SK-N-SH treated with all-trans-retinoic acid at 6 μM for 48 hours (cell line): ENCODE results near the gene TACO1.

Experiments
- ATAC-seq: fragments of 200-7000 bp; cut with Tn5 transposase; 3 replicates; pipeline ENCODE4 v1.9.1; 2020; ENCODE audit warnings: mild to moderate bottlenecking, moderate library complexity
- ARNTL ChIP-seq: fragments of 450-650 bp; formaldehyde crosslinking; IDR thresholded peaks from 2 replicates; pipeline ENCODE4 v1.5.0; 2020; ENCODE audit warnings: low read depth, mild to moderate bottlenecking, moderate library complexity, borderline replicate concordance
- BACH2 ChIP-seq: fragments of 250-450 bp; sonication (Bioruptor Pico); IDR thresholded peaks from 2 replicates; pipeline ENCODE4 v1.9.0; 2021; ENCODE audit warnings: mild to moderate bottlenecking, borderline replicate concordance
- CSDC2 ChIP-seq: fragments of 250-450 bp; sonication (Bioruptor Pico); IDR thresholded peaks from 2 replicates; pipeline ENCODE4 v1.5.0; 2020; ENCODE audit warnings: mild to moderate bottlenecking, moderate library complexity
- ESRRG ChIP-seq: fragments of 250-450 bp; sonication (Bioruptor Pico); IDR thresholded peaks from 2 replicates; pipeline ENCODE4 v1.6.1; 2021; ENCODE audit warnings: mild to moderate bottlenecking
- GLIS3 ChIP-seq: fragments of 250-450 bp; sonication (Bioruptor Pico); IDR thresholded peaks from 2 replicates; pipeline ENCODE4 v1.5.0; 2020; ENCODE audit warnings: mild to moderate bottlenecking, moderate library complexity
- ISL1 ChIP-seq: fragments of 250-450 bp; sonication (Bioruptor Pico); IDR thresholded peaks from 2 replicates; pipeline ENCODE4 v2.1.2; 2022; ENCODE audit warnings: mild to moderate bottlenecking, moderate library complexity
- OSR1 ChIP-seq: fragments of 250-450 bp; sonication (Bioruptor Pico); IDR thresholded peaks from 2 replicates; pipeline ENCODE4 v1.8.0; 2022; ENCODE audit warnings: moderate library complexity, mild to moderate bottlenecking, inconsistent platforms
- PPARA ChIP-seq: fragments of 250-450 bp; sonication (Bioruptor Pico); IDR thresholded peaks from 2 replicates; pipeline ENCODE4 v1.5.0; 2020; ENCODE audit warnings: mild to moderate bottlenecking, borderline replicate concordance
- RARB ChIP-seq: fragments of 250-450 bp; sonication (Bioruptor Pico); IDR thresholded peaks from 2 replicates; pipeline ENCODE4 v1.8.0; 2021; ENCODE audit warnings: mild to moderate bottlenecking, moderate library complexity
- SNAI2 ChIP-seq: fragments of 250-450 bp; sonication (Bioruptor Pico); IDR thresholded peaks from 2 replicates; pipeline ENCODE4 v1.5.0; 2020; ENCODE audit warnings: mild to moderate bottlenecking, moderate library complexity
- TCF4 ChIP-seq: fragments of 250-450 bp; sonication (Bioruptor Pico); IDR thresholded peaks from 2 replicates; pipeline ENCODE4 v1.8.0; 2021; ENCODE audit warnings: mild to moderate bottlenecking, moderate library complexity, borderline replicate concordance
- TOX ChIP-seq: fragments of 250-450 bp; sonication (Bioruptor Pico); IDR thresholded peaks from 2 replicates; pipeline ENCODE4 v1.8.0; 2021; ENCODE audit warnings: mild to moderate bottlenecking, moderate library complexity, borderline replicate concordance
- ZC3H10 ChIP-seq: fragments of 250-450 bp; sonication (Bioruptor Pico); IDR thresholded peaks from 2 replicates; pipeline ENCODE4 v1.5.1; 2021; ENCODE audit warnings: mild to moderate bottlenecking, moderate library complexity
- ZFP3 ChIP-seq: fragments of 250-450 bp; sonication (Bioruptor Pico); IDR thresholded peaks from 2 replicates; pipeline ENCODE4 v1.5.0; 2020; ENCODE audit warnings: mild to moderate bottlenecking, moderate library complexity
- ZFP30 ChIP-seq: fragments of 450-650 bp; formaldehyde crosslinking; IDR thresholded peaks from 2 replicates; pipeline ENCODE4 v1.5.0; 2022; ENCODE audit warnings: mild to moderate bottlenecking, moderate library complexity
- ZNF565 ChIP-seq: fragments of 450-650 bp; formaldehyde crosslinking; conservative IDR thresholded peaks from 2 replicates; pipeline ENCODE4 v1.5.0; 2020; ENCODE audit warnings: low read depth, mild to moderate bottlenecking, moderate library complexity
- ZNF70 ChIP-seq: fragments of 450-650 bp; formaldehyde crosslinking; IDR thresholded peaks from 2 replicates; pipeline ENCODE4 v1.5.0; 2020; ENCODE audit warnings: mild to moderate bottlenecking, moderate library complexity
- ZNF8 ChIP-seq: fragments of 450-650 bp; formaldehyde crosslinking; IDR thresholded peaks from 2 replicates; pipeline ENCODE4 v1.5.0; 2020; ENCODE audit warnings: mild to moderate bottlenecking, moderate library complexity
- TF ChIP-seq, protein P1 (sequence below): fragments of 250-450 bp; sonication (Bioruptor Pico); IDR thresholded peaks from 2 replicates; pipeline ENCODE4 v1.5.1; 2020; ENCODE audit warnings: low read depth, mild to moderate bottlenecking, moderate library complexity
- TF ChIP-seq, protein P2 (sequence below): fragments of 250-450 bp; sonication (Bioruptor Pico); IDR thresholded peaks from 2 replicates; pipeline ENCODE4 v1.5.0; 2020; ENCODE audit warnings: mild to moderate bottlenecking, moderate library complexity
- TF ChIP-seq, protein P3 (sequence below): fragments of 250-450 bp; sonication (Bioruptor Pico); IDR thresholded peaks from 2 replicates; pipeline ENCODE4 v1.5.1; 2021; ENCODE audit warnings: mild to moderate bottlenecking, moderate library complexity
- TF ChIP-seq, protein P4 (sequence below): fragments of 250-450 bp; sonication (Bioruptor Pico); IDR thresholded peaks from 2 replicates; pipeline ENCODE4 v1.8.0; 2021; ENCODE audit warnings: low read depth, mild to moderate bottlenecking, moderate library complexity, borderline replicate concordance
- TF ChIP-seq, protein P5 (sequence below): fragments of 250-450 bp; sonication (Bioruptor Pico); IDR thresholded peaks from 2 replicates; pipeline ENCODE4 v1.8.0; 2020; ENCODE audit warnings: mild to moderate bottlenecking, moderate library complexity, borderline replicate concordance

Gene TACO1

DNA sequence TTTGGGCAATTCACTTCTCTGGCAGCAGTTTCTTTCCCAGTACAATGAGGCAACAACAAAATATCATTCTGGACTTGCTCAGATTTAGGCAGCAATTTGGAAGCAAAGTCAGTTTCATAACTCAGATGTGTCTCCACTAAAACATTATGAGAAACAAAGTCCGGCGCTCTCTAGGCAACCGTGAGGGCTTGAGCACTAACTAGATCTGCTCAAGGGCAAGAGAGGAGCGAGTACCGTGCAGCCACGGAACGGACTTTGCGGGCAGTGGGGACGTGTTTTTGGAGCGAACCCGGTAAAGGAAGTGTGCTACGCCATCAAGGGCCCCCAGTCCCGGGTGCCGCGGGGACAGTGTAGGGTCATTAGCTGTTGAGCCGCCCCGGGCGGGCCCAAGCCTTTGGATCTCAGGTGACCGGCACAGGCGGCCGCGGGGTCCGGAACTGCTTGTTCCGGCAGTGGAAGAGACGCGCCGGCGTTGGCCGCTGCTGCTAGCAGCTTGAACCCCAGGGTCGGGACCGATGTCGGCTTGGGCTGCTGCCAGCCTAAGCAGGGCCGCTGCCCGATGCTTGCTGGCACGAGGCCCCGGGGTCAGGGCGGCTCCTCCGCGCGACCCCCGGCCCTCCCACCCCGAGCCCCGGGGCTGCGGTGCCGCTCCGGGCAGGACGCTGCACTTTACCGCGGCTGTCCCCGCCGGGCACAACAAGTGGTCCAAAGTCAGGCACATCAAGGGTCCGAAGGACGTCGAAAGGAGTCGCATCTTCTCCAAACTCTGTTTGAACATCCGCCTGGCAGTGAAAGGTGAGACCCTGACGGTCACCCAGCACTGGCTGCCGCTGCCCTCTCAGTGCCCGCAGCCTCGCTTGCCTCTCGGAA lies at the start of gene TACO1:
Gene TACO1 (plus strand): TSS at position 327 of the 870 bp plus-strand sequence. CDS start 189 bp downstream, at position 516.
- ATAC-seq: peak; percentile 98
- no peak for TF ChIP-seq OSR1 (CRISPR knock-in tag)
- no peak for TF ChIP-seq ARNTL (CRISPR knock-in tag)
- TF ChIP-seq GLIS3 (CRISPR knock-in tag): 0 out of 2 replicates have a peak, but pooled peaks have one; percentile 74
- 0 out of 2 replicates have a peak, but pooled peaks have one; percentile 11 for TF ChIP-seq ISL1 (CRISPR knock-in tag)
- no peak for TF ChIP-seq PPARA
- TF ChIP-seq ZNF8 (CRISPR knock-in tag): no peak; the same call in 1 of the 2 replicates
- no peak for TF ChIP-seq ZNF70 (CRISPR knock-in tag)
- TF ChIP-seq TOX (CRISPR knock-in tag): peak; percentile 45; the same call in 1 of the 2 replicates
- peak; percentile 57; the same call in 1 of the 2 replicates for TF ChIP-seq ZNF565
- TF ChIP-seq, protein P1, sequence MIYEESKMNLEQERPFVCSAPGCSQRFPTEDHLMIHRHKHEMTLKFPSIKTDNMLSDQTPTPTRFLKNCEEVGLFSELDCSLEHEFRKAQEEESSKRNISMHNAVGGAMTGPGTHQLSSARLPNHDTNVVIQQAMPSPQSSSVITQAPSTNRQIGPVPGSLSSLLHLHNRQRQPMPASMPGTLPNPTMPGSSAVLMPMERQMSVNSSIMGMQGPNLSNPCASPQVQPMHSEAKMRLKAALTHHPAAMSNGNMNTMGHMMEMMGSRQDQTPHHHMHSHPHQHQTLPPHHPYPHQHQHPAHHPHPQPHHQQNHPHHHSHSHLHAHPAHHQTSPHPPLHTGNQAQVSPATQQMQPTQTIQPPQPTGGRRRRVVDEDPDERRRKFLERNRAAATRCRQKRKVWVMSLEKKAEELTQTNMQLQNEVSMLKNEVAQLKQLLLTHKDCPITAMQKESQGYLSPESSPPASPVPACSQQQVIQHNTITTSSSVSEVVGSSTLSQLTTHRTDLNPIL (CRISPR knock-in tag): peak; percentile 45; the same call in 1 of the 2 replicates
- no peak for TF ChIP-seq ZC3H10 (CRISPR knock-in tag)
- no peak for TF ChIP-seq ESRRG (CRISPR knock-in tag)
- TF ChIP-seq BACH2 (CRISPR knock-in tag): no peak
- TF ChIP-seq, protein P2, sequence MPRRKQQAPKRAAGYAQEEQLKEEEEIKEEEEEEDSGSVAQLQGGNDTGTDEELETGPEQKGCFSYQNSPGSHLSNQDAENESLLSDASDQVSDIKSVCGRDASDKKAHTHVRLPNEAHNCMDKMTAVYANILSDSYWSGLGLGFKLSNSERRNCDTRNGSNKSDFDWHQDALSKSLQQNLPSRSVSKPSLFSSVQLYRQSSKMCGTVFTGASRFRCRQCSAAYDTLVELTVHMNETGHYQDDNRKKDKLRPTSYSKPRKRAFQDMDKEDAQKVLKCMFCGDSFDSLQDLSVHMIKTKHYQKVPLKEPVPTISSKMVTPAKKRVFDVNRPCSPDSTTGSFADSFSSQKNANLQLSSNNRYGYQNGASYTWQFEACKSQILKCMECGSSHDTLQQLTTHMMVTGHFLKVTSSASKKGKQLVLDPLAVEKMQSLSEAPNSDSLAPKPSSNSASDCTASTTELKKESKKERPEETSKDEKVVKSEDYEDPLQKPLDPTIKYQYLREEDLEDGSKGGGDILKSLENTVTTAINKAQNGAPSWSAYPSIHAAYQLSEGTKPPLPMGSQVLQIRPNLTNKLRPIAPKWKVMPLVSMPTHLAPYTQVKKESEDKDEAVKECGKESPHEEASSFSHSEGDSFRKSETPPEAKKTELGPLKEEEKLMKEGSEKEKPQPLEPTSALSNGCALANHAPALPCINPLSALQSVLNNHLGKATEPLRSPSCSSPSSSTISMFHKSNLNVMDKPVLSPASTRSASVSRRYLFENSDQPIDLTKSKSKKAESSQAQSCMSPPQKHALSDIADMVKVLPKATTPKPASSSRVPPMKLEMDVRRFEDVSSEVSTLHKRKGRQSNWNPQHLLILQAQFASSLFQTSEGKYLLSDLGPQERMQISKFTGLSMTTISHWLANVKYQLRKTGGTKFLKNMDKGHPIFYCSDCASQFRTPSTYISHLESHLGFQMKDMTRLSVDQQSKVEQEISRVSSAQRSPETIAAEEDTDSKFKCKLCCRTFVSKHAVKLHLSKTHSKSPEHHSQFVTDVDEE (CRISPR knock-in tag): peak; percentile 80
- no peak for TF ChIP-seq SNAI2 (CRISPR knock-in tag)
- TF ChIP-seq, protein P3, sequence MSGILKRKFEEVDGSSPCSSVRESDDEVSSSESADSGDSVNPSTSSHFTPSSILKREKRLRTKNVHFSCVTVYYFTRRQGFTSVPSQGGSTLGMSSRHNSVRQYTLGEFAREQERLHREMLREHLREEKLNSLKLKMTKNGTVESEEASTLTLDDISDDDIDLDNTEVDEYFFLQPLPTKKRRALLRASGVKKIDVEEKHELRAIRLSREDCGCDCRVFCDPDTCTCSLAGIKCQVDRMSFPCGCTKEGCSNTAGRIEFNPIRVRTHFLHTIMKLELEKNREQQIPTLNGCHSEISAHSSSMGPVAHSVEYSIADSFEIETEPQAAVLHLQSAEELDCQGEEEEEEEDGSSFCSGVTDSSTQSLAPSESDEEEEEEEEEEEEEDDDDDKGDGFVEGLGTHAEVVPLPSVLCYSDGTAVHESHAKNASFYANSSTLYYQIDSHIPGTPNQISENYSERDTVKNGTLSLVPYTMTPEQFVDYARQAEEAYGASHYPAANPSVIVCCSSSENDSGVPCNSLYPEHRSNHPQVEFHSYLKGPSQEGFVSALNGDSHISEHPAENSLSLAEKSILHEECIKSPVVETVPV (CRISPR knock-in tag): 0 out of 2 replicates have a peak, but pooled peaks have one; percentile 38
- TF ChIP-seq TCF4: no peak
- TF ChIP-seq, protein P4, sequence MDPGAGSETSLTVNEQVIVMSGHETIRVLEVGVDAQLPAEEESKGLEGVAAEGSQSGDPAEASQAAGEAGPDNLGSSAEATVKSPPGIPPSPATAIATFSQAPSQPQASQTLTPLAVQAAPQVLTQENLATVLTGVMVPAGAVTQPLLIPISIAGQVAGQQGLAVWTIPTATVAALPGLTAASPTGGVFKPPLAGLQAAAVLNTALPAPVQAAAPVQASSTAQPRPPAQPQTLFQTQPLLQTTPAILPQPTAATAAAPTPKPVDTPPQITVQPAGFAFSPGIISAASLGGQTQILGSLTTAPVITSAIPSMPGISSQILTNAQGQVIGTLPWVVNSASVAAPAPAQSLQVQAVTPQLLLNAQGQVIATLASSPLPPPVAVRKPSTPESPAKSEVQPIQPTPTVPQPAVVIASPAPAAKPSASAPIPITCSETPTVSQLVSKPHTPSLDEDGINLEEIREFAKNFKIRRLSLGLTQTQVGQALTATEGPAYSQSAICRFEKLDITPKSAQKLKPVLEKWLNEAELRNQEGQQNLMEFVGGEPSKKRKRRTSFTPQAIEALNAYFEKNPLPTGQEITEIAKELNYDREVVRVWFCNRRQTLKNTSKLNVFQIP (CRISPR knock-in tag): peak; percentile 61; the same call in 1 of the 2 replicates
- TF ChIP-seq, protein P5, sequence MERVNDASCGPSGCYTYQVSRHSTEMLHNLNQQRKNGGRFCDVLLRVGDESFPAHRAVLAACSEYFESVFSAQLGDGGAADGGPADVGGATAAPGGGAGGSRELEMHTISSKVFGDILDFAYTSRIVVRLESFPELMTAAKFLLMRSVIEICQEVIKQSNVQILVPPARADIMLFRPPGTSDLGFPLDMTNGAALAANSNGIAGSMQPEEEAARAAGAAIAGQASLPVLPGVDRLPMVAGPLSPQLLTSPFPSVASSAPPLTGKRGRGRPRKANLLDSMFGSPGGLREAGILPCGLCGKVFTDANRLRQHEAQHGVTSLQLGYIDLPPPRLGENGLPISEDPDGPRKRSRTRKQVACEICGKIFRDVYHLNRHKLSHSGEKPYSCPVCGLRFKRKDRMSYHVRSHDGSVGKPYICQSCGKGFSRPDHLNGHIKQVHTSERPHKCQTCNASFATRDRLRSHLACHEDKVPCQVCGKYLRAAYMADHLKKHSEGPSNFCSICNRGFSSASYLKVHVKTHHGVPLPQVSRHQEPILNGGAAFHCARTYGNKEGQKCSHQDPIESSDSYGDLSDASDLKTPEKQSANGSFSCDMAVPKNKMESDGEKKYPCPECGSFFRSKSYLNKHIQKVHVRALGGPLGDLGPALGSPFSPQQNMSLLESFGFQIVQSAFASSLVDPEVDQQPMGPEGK (CRISPR knock-in tag): peak; percentile 29; the same call in 1 of the 2 replicates
- no peak for TF ChIP-seq RARB
- TF ChIP-seq ZFP3 (CRISPR knock-in tag): peak; percentile 53; the same call in 1 of the 2 replicates
- TF ChIP-seq CSDC2 (CRISPR knock-in tag): no peak
- no peak for TF ChIP-seq ZFP30 (CRISPR knock-in tag)

DNA sequence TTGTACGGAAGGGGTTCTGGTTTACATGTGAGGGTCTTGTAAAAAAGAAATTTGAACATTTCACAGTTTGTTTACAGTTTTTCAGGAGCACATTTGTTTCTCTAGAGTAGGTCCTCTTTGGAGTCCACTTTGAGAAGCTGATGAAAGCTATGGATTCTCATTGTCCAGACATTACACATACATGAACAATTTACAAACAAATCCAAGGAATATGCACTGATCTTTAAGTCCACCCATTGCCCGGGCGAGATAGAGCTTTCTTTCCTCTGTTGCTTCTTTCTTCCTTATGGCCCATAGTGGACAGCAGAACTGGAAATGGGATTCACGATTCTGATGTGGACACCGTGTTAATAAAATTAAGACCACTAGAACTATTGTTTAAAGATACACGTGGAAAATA lies 48.5 kb upstream of the TACO1 start:
- ATAC-seq: no peak
- TF ChIP-seq ZNF8 (CRISPR knock-in tag): no peak
- TF ChIP-seq TOX (CRISPR knock-in tag): no peak
- no peak for TF ChIP-seq ZC3H10 (CRISPR knock-in tag)
- no peak for TF ChIP-seq ZNF70 (CRISPR knock-in tag)
- TF ChIP-seq ZFP3 (CRISPR knock-in tag): no peak
- TF ChIP-seq, protein P3 (CRISPR knock-in tag): no peak
- TF ChIP-seq ARNTL (CRISPR knock-in tag): no peak
- TF ChIP-seq ZFP30 (CRISPR knock-in tag): no peak
- TF ChIP-seq GLIS3 (CRISPR knock-in tag): no peak
- TF ChIP-seq BACH2 (CRISPR knock-in tag): no peak
- TF ChIP-seq TCF4: no peak
- TF ChIP-seq, protein P5 (CRISPR knock-in tag): no peak
- TF ChIP-seq CSDC2 (CRISPR knock-in tag): no peak
- TF ChIP-seq, protein P1 (CRISPR knock-in tag): no peak
